Panc1 (cell line): Measurements from ENCODE around the gene EVC. TPM values are rescaled to one million over a fixed set of nuclear protein-coding genes. Genes with fewer than 3 reads are reported as not detected.

Source experiments
- ATAC-seq: fragments of 200-7000 bp; cut with Tn5 transposase; 2 replicates; pipeline ENCODE4 v1.9.1; 2020; ENCODE audit warnings: mild to moderate bottlenecking, moderate library complexity
- BruUV-seq: library from RNA; stranded (reverse); fragments of 400-500 nt; replicated peaks from 2 replicates; lab custom pipeline; 2021; lab: Mats Ljungman, UMichigan
- CTCF ChIA-PET: fragments of 300-600 bp; sonication (Branson Sonifier 250); formaldehyde crosslinking; loops from one replicate; lab custom pipeline; 2022; ENCODE audit warnings: antibody characterized with exemption; lab: Charles Lee
- POLR2A ChIA-PET: fragments of 300-600 bp; sonication (Branson Sonifier 250); formaldehyde crosslinking; loops from one replicate; lab custom pipeline; 2022; ENCODE audit warnings: antibody characterized with exemption; lab: Charles Lee
- DNase-seq: peaks from one replicate; pipeline ENCODE4 v3.0.0-alpha.2; 2010; ENCODE audit warnings: low read depth, low spot score
- H3K27ac ChIP-seq: 2 replicates; pipeline ENCODE4 v1.5.1; 2011; ENCODE audit warnings: mild to moderate bottlenecking, low read length, inconsistent platforms
- H3K27me3 ChIP-seq: fragments of 200-500 bp; sonication (Bioruptor generic); 2 replicates; pipeline ENCODE4 v1.6.0; 2014; ENCODE audit warnings: low read length, inconsistent platforms; ENCODE audit not compliant: control insufficient read depth, insufficient read depth
- H3K36me3 ChIP-seq: fragments of 200-500 bp; sonication (Bioruptor generic); 2 replicates; pipeline ENCODE4 v1.5.1; 2014; ENCODE audit warnings: inconsistent platforms, mild to moderate bottlenecking, low read length, moderate library complexity; ENCODE audit not compliant: control insufficient read depth, insufficient read depth
- H3K4me1 ChIP-seq: 2 replicates; pipeline ENCODE4 v1.5.1; 2011; ENCODE audit warnings: inconsistent platforms, mild to moderate bottlenecking, low read length, moderate library complexity; ENCODE audit not compliant: control insufficient read depth, insufficient read depth
- H3K4me3 ChIP-seq, 2 experiments: 2 replicates each; pipeline ENCODE4 v1.5.1; 2011 to 2012; ENCODE audit warnings: low read depth in 2 of 2, low read length in 2 of 2, mild to moderate bottlenecking in 2 of 2, inconsistent platforms in 1 of 2, moderate library complexity in 1 of 2
- H3K9me3 ChIP-seq: fragments of 200-500 bp; sonication (Bioruptor generic); 2 replicates; pipeline ENCODE4 v1.5.1; 2014; ENCODE audit warnings: low read depth, mild to moderate bottlenecking, inconsistent platforms, low read length, moderate library complexity; ENCODE audit not compliant: control insufficient read depth, insufficient read depth
- POLR2AphosphoS5 ChIP-seq: IDR thresholded peaks from 2 replicates; pipeline ENCODE4 v1.6.1; 2012; ENCODE audit warnings: mild to moderate bottlenecking, low read depth, low read length, moderate library complexity
- SIN3A ChIP-seq: IDR thresholded peaks from 2 replicates; pipeline ENCODE4 v1.6.1; 2012; ENCODE audit warnings: low read depth, mild to moderate bottlenecking, low read length, moderate library complexity, borderline replicate concordance; ENCODE audit not compliant: insufficient read depth
- TCF7L2 ChIP-seq: IDR thresholded peaks from 2 replicates; pipeline ENCODE4 v1.6.1; 2011; ENCODE audit warnings: mild to moderate bottlenecking, low read depth, low read length, inconsistent platforms
- in situ Hi-C: cut with HindIII; loops from 2 replicates; pipeline ENCODE4 v1.10.0; 2016; ENCODE audit warnings: low sequenced_read_pairs, low pct_unique_long_range_greater_than_20kb
- intact Hi-C: fragments of 100-400 bp; cut with micrococcal nuclease; formaldehyde crosslinking; loops from one replicate; pipeline ENCODE4 v1.10.0; 2022; ENCODE audit not compliant: unreplicated experiment
- total RNA-seq: library from RNA; stranded (reverse); gene quantifications from one replicate; pipeline ENCODE4 v1.2.1, GENCODE V29; 2021; ENCODE audit not compliant: unreplicated experiment
- TF ChIP-seq, protein P1 (sequence below), 2 experiments: IDR thresholded peaks; 2 replicates each; pipeline ENCODE4 v1.6.1; 2011 to 2012; ENCODE audit warnings: low read depth in 2 of 2, control low read depth in 1 of 2, low read length in 1 of 2, mild to moderate bottlenecking in 1 of 2, moderate library complexity in 1 of 2; ENCODE audit not compliant: insufficient read depth in 1 of 2
- TF ChIP-seq, protein P2 (sequence below): fragments of 450-650 bp; IDR thresholded peaks from 2 replicates; pipeline ENCODE4 v1.5.1; 2017; ENCODE audit warnings: mild to moderate bottlenecking

EVC gene
- total RNA-seq, 1 experiment from 2014 or later, result 12.1 TPM

DNA sequence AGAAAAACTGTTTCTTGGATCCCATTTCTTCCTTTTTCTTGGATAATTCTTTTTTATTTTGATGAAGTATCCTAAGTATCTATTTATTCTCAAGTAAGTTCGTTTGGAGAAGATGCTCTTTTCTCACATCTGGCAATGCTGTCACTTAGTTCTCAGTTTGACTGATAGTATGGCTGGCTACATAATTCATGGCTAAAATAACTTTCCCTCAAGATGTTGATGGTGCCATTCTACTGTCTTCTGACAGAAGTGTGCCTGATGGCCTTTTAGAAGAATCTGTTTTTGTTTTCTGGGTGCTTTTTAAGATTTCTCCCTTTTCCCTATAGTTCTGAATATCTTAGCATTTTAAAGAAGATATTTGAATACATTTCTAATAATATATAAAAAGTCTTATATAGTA lies 44.3 kb upstream of the EVC start:
- H3K27me3 ChIP-seq, result 0 out of 2 replicates have a peak, but pooled peaks cover 2% of the 10 kb centered on the region
- H3K36me3 ChIP-seq, result no peaks in the 10 kb centered on the region
- no peaks in the 10 kb centered on the region for H3K9me3 ChIP-seq
- in situ Hi-C loops, result no loop called here
- ATAC-seq, result no peak
- H3K4me3 ChIP-seq, result no peak overlapping the region
- intact Hi-C loops, result no loop called here
- TF ChIP-seq SIN3A, result no peak
- TF ChIP-seq POLR2AphosphoS5, result no peak
- TF ChIP-seq, protein P1, sequence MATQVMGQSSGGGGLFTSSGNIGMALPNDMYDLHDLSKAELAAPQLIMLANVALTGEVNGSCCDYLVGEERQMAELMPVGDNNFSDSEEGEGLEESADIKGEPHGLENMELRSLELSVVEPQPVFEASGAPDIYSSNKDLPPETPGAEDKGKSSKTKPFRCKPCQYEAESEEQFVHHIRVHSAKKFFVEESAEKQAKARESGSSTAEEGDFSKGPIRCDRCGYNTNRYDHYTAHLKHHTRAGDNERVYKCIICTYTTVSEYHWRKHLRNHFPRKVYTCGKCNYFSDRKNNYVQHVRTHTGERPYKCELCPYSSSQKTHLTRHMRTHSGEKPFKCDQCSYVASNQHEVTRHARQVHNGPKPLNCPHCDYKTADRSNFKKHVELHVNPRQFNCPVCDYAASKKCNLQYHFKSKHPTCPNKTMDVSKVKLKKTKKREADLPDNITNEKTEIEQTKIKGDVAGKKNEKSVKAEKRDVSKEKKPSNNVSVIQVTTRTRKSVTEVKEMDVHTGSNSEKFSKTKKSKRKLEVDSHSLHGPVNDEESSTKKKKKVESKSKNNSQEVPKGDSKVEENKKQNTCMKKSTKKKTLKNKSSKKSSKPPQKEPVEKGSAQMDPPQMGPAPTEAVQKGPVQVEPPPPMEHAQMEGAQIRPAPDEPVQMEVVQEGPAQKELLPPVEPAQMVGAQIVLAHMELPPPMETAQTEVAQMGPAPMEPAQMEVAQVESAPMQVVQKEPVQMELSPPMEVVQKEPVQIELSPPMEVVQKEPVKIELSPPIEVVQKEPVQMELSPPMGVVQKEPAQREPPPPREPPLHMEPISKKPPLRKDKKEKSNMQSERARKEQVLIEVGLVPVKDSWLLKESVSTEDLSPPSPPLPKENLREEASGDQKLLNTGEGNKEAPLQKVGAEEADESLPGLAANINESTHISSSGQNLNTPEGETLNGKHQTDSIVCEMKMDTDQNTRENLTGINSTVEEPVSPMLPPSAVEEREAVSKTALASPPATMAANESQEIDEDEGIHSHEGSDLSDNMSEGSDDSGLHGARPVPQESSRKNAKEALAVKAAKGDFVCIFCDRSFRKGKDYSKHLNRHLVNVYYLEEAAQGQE (IDR thresholded peaks at IDR 0.05; ENCODE audit: insufficient read depth in 1 of 2, low read depth in 2 of 2, low read length in 1 of 2), result no peak
- TF ChIP-seq, protein P2, sequence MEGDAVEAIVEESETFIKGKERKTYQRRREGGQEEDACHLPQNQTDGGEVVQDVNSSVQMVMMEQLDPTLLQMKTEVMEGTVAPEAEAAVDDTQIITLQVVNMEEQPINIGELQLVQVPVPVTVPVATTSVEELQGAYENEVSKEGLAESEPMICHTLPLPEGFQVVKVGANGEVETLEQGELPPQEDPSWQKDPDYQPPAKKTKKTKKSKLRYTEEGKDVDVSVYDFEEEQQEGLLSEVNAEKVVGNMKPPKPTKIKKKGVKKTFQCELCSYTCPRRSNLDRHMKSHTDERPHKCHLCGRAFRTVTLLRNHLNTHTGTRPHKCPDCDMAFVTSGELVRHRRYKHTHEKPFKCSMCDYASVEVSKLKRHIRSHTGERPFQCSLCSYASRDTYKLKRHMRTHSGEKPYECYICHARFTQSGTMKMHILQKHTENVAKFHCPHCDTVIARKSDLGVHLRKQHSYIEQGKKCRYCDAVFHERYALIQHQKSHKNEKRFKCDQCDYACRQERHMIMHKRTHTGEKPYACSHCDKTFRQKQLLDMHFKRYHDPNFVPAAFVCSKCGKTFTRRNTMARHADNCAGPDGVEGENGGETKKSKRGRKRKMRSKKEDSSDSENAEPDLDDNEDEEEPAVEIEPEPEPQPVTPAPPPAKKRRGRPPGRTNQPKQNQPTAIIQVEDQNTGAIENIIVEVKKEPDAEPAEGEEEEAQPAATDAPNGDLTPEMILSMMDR, result no peak
- no peak for TF ChIP-seq TCF7L2
- no peak for DNase-seq
- H3K4me1 ChIP-seq, result no peaks in the 10 kb centered on the region
- CTCF ChIA-PET, result no interaction called here
- POLR2A ChIA-PET, result no interaction called here
- no peak overlapping the region for H3K27ac ChIP-seq
- BruUV-seq, result no TSS peak

DNA sequence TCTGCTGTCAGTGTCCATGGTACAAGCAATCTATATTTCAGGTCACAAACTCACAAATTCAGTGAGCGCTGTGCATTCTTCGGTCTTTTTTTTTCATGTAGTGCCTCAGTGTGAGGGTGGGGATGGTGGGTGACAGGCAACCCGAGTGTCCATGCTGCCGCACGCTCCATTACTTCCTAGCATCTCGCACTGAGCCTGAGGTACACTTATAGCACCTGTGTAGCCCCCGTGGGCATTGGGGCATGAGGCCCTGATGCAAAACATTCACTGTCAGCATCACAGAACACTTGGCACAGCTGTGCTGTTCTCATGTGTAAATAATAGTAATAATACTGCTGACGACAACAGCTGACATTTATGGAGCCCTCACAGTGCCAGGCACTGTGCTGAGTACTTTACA lies 34.2 kb upstream of the EVC start:
- ChIA-PET CTCF (no interaction called here), POLR2A (no interaction called here)
- no peaks in the 10 kb centered on the region; the same call in 1 of the 2 replicates for H3K27me3 ChIP-seq
- TF ChIP-seq SIN3A (no peak), POLR2AphosphoS5 (no peak), TCF7L2 (no peak)
- TF ChIP-seq, protein P1 (IDR thresholded peaks at IDR 0.05; ENCODE audit: insufficient read depth in 1 of 2, low read depth in 2 of 2, low read length in 1 of 2), result no peak
- no peak overlapping the region for H3K27ac ChIP-seq
- no TSS peak for BruUV-seq
- H3K9me3 ChIP-seq, result no peaks in the 10 kb centered on the region
- intact Hi-C loops (no loop called here), in situ Hi-C loops (no loop called here)
- H3K4me3 ChIP-seq, result no peak overlapping the region
- no peaks in the 10 kb centered on the region for H3K36me3 ChIP-seq
- H3K4me1 ChIP-seq, result no peaks in the 10 kb centered on the region
- no peak for DNase-seq
- ATAC-seq, result no peak
